NCI-H1092 (cell line): ENCODE results near the gene SYT14.
"Not testable (repeated sequence)": the region's sequence is repeated elsewhere in the genome, so short reads cannot be mapped to it uniquely, and the experiment has no call there.

ENCODE experiments used
- DNase-seq: peaks from one replicate; lab custom pipeline; 2025; lab: John Stamatoyannopoulos, UW

The SYT14 gene

GRCh38 chr1:209937996-209938959 is at the start of gene SYT14:
Gene SYT14 (plus strand): TSS chr1:209938217. CDS start chr1:209938265, 48 bp downstream.
- DNase-seq, result peak; percentile 76

GRCh38 chr1:209888291-209889076 is 49.5 kb upstream of the SYT14 start:
- not testable (repeated sequence) for DNase-seq

GRCh38 chr1:209889077-209889418 is 49.0 kb upstream of the SYT14 start:
- DNase-seq, result no peak

GRCh38 chr1:209890641-209891330 is 47.2 kb upstream of the SYT14 start:
- no peak for DNase-seq

DNA sequence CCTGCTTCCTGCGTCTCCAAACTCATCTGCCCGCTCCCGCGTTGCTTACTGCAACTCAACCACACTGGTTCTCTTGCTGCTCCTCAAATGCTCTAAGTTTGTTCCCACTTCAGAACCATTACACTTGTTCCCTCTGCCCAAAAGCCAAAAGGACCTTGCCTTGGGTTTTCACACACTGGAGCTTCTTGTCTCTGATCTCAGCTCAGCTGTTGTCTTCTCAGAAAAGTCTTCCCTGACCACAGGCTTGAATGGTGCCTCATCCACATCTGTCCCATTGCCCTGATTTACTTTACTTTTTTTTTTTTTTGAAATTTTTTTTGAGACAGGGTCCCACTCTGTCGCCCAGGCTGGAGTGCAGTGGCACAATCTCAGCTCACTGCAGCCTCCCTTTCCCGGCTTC is 44.3 kb upstream of the SYT14 start:
- no peak for DNase-seq

- no peak for DNase-seq
These were observed 42.3 kb upstream of the SYT14 start for GRCh38 chr1:209895709-209896108.

- DNase-seq, result no peak
These were observed 41.7 kb upstream of the SYT14 start for GRCh38 chr1:209896346-209896745.

DNA sequence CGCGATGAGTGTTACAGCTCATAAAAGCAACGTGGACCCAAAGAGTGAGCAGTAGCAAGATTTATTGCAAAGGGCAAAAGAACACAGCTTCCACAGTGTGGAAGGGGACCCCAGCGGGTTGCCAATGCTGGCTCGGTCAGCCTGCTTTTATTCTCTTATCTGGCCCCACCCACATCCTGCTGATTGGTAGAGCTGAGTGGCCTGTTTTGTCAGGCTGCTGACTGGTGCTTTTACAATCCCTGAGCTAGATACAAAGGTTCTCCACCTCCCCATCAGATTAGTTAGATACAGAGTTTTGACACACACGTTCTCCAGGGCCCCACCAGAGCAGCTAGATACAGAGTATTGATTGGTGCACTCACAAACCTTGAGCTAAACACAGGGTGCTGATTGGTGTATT is 39.7 kb upstream of the SYT14 start:
- not testable (repeated sequence) for DNase-seq

GRCh38 chr1:209898851-209899250 is 39.2 kb upstream of the SYT14 start:
- not testable (repeated sequence) for DNase-seq

- DNase-seq, result peak; percentile 44
These were observed 38.1 kb upstream of the SYT14 start for GRCh38 chr1:209899948-209900347.

DNA sequence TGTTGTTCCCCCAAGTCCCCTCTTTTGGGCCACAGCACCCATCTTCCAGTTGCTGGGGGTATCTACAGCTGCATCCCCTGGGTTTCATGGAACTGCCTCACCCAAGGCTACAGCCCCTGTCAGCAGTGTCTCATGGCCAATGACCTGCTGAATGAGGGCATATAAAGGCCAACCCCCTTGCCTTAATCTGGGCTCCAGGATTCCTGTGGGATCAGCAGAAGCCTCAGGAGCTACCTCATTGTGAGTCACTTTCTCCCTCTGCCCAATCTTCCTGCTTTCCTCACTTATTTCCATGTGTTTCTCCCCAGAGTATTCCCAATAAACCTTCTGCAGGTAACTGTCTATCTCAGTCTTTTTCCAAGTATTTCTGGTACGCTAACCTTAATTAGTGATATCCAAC is 37.3 kb upstream of the SYT14 start:
- no peak for DNase-seq

DNA sequence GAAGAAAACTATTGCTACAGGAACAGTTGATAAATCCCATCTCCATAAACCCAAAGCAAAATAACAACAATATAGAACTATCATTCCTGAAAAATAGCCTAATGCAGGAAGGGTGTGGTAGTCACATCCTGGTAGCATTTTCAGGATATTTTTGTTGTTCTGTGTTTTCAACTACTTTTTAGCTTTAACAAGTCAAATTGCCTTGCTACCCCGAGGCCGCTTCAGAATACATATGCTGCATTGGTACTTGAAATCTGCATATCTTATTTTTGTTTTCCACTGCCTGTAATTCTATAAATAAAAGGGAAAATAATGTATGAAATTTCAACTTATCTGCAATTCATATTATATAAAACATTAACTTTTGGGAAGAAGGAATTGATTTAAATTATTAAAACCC is 36.8 kb upstream of the SYT14 start:
- no peak for DNase-seq

DNA sequence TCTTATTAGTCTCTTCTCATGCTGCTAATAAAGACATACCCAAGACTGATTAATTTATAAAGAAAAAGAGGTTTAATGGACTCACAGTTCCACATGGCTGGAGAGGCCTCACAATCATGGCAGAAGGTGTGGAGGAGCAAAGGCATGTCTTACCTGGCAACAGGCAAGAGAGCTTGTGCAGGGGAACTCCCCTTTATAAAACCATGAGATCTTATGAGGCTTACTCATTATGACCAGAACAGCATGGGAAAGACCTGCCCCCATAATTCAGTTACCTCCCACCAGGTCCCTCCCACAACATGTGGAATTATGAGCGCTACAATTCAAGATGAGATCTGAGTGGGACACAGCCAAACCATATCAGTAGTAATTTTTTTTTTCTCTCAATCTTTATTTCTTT is 33.2 kb upstream of the SYT14 start:
- DNase-seq, result not testable (repeated sequence)

- DNase-seq, result no peak
These were observed 26.3 kb upstream of the SYT14 start for GRCh38 chr1:209911746-209912145.

DNA sequence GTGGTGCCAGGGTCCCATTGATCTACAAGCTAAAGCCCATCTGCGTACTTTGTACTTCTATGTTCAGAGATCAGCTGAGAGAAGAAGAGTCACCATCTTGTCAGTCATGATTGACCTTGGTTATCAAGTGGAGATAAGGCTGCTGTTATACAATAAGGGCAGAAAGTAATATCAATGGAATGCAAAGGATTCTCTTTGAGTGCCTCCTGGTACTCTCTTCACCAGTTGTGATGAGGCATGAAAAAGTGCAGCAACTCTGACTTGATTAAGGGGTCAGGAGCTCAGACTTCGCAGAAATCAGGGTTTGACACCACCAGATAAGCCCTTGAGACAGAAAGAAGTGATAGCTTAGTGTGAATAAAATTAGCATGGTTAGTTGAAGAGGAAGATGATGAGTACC is 25.7 kb upstream of the SYT14 start:
- no peak for DNase-seq

- DNase-seq, result not testable (repeated sequence)
These were observed 18.4 kb upstream of the SYT14 start for GRCh38 chr1:209919637-209920036.

DNA sequence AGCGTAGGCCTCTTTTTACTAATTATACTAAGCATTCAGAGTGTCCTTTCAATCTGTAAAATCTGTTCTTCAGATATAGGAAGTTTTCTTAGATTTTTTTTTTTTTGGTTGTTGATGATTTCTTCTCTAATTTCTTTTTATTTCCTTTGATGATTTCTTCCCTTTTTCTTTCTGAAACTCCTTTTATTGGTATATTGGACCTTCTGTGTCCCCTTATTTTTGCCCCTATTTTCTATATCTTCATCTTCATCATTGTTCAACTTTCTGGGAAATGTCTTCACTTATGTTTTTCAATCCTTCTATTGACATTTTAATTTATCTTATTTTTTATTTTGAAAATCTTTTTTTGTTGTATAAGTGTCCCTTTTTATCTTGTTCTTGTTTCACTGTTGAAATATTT is 17.2 kb upstream of the SYT14 start:
- DNase-seq, result no peak

DNA sequence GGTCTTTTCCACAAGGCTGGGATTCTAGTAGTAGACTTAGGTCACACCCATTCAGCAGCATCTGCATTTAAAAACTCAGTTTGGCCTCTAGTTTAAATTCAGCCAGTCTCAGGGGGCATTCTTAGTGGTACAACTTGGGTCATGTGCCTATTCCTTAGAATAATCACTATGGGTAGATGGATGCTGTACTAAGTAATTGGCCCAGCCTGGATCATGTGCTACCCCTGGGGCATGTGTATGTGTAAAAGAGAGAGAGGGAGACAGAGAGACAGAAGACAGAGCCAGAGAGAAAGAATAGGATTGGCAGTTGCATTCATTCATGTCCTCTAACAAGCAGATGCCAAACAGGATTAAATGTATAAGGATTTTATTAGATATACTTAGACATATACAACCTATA is 13.6 kb upstream of the SYT14 start:
- no peak for DNase-seq

DNA sequence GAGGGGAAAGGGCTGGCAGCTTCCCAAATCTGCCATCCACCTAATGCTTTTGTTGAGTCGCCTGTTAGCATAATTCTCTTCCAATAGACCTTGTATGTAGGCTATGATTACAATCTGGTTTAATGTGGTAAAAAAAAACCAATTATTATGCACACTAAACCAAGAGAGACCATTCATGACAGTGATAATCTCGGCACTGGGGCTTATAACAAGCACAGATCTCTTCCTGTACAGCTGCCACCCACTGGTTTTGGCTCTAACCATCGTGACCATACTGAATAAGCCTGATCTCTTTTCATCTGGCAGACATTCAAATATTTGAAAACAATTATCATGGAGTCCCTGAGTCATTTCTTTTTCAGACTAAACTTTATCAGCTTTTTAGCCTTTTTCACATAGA is 12.0 kb upstream of the SYT14 start:
- peak; percentile 96 for DNase-seq

DNA sequence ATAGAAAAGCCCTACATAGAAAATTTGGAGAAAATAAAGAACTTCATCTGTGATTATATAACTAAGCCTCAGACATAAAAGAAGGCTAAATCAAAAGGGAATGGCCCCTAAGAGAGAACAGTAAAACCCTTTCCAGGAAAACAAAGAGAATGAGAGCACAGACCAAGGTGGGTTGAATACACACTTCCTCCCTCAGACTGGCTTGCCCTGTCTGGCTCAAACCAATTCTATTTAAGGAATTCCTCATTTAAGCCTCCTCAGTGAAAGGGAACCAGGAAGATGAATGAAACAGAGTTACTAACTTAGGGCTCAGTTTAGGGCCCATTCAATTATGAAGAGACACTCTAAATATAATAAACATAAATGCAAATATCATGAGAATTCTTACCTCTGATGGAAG is 10.6 kb upstream of the SYT14 start:
- DNase-seq, result no peak

DNA sequence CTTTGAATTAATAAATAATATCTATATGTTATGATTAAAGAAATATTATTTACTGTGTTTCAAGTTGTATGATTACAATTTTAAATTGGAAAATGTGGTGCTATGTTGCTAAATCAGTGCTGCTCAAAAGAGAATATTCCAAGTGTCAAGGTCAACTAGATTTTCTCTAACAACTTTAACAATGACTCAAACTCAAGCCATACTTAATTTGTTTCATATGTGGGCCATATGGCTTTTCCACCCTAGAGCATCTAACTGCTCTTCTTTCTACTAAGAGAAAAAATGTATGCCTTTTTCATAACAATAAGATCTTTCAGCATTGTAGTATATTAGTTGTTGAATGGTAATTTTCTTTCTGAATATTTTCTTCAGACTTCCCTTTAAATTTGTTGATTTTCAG is 8.3 kb upstream of the SYT14 start:
- no peak for DNase-seq

DNA sequence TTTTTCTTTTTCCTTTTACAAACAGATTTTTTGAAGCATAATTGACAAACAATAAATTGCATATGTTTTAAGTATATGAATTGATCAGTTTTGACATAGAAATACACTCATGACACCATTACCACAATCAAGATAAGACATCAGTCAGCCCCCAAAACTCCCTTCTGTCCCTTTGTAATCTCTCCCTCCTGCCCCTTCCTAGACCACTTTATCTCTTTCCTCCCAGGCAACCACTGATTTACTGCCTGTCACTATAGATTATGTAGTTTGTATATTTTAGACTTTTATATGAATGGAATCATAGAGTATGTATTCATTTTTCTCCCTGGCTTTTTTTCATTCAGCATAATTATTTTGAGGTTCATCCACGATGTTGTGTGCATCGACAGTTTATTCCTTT is 6.9 kb upstream of the SYT14 start:
- no peak for DNase-seq

- DNase-seq, result no peak
These were observed 1.9 kb upstream of the SYT14 start for GRCh38 chr1:209936125-209936524.
